IgD-negative memory B cell (primary cell): ENCODE data around the gene LRRC55. TPM values are rescaled to one million over a fixed set of nuclear protein-coding genes. Genes with fewer than 3 reads are reported as not detected.
"Not testable (repeated sequence)": the region's sequence is repeated elsewhere in the genome, so short reads cannot be mapped to it uniquely, and the experiment has no call there.

Source experiments
- H3K27ac Mint-ChIP-seq, 3 donors: one replicate each; pipeline ENCODE4 v1.8.0; 2020 to 2022; ENCODE audit warnings: mild to moderate bottlenecking in 3 of 3, mixed read lengths in 3 of 3, moderate library complexity in 1 of 3
- H3K27me3 Mint-ChIP-seq: one replicate; pipeline ENCODE4 v1.8.0; 2021; ENCODE audit warnings: mixed read lengths
- H3K36me3 Mint-ChIP-seq: one replicate; pipeline ENCODE4 v1.8.0; 2020; ENCODE audit warnings: mild to moderate bottlenecking, mixed read lengths
- H3K4me1 Mint-ChIP-seq, 3 donors: one replicate each; pipeline ENCODE4 v1.8.0; 2020 to 2022; ENCODE audit warnings: mixed read lengths in 3 of 3, mild to moderate bottlenecking in 1 of 3
- H3K4me3 Mint-ChIP-seq, 4 donors: one replicate each; pipeline ENCODE4 v1.8.0; 2020 to 2022; ENCODE audit warnings: mild to moderate bottlenecking in 4 of 4, mixed read lengths in 4 of 4, moderate library complexity in 3 of 4
- H3K9me3 Mint-ChIP-seq, 3 donors: one replicate each; pipeline ENCODE4 v1.8.0; 2020 to 2021; ENCODE audit warnings: mixed read lengths in 3 of 3, mild to moderate bottlenecking in 1 of 3
- polyA plus RNA-seq: library from polyadenylated mRNA; unstranded; fragments of 300-500 nt; fragmentation: Illumina TruSeq; gene quantifications from one replicate; pipeline ENCODE4 v1.2.3, GENCODE V29; 2021

LRRC55 gene
- polyA plus RNA-seq, 1 donor from 2014 or later = not detected

GRCh38 chr11:57155400-57155799, 26.4 kb upstream of the LRRC55 start:
- H3K27ac Mint-ChIP-seq = no peak overlapping the region
- peaks cover 8% of the 10 kb centered on the region for H3K27me3 Mint-ChIP-seq
- H3K4me1 Mint-ChIP-seq = peaks cover 0 to 1% (median 0%) of the 10 kb centered on the region in 3 donors
- no peak overlapping the region for H3K4me3 Mint-ChIP-seq
- H3K36me3 Mint-ChIP-seq = no peaks in the 10 kb centered on the region
- H3K9me3 Mint-ChIP-seq = no peaks in the 10 kb centered on the region

DNA sequence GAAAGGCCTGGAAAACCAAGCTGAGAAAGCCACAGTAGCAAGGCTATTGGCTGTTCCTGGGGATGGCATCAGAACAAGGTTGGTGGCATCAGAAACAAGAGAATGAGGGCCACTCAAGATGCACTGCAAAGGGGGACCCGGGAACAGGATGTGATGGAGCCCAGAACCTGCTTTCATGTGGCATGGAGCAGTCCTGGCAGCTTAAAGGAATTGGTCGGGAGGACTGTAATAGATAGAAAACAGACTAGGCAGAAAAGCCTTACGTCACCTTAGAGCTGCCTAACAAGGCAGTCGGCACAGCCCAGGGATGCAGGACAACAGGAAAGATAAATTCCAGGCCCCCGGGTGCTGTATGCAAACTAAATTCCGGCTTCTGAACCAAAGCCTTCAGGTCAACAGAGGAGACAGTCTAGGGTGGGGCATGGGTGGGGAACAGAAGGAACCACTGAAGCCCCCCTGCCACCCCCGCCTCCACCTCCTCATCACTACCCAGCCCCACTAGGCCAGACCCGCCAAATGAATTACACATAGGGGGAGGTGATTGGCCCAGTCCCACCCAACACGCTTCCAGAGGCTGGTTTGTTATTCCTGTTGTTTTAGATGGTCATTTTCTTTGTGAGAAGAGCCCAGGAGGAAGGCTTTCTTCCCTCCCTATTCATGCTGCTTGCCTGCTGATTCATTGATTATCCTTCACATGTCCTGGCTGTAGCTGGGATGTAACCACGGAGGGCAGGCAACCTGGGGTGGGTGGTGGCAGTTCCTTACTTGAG, 25.7 kb upstream of the LRRC55 start:
- no peaks in the 10 kb centered on the region for H3K36me3 Mint-ChIP-seq
- no peak overlapping the region for H3K27ac Mint-ChIP-seq
- H3K4me3 Mint-ChIP-seq = no peak overlapping the region
- H3K27me3 Mint-ChIP-seq = peaks cover 10% of the 10 kb centered on the region
- H3K9me3 Mint-ChIP-seq = no peaks in the 10 kb centered on the region
- peaks cover 0 to 1% (median 0%) of the 10 kb centered on the region in 3 donors for H3K4me1 Mint-ChIP-seq

DNA sequence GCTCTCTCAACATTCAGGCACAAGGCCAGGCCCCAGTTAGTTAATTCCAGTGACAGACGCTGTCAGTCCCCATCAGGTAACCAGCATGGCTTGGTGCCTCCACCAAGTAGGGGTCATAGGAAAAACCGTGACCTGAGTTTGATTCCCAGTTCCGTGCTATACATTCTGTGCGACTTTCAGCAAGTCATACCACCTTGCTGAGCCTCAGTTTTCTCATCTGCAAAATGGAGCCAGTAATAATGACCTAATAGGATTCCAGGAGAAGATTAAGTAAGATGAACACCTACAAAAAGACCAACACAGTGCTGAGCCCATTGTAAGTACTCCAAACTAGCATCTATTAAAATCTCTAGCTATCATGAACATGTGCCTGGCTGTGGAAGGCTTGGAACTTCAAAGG, 24.8 kb upstream of the LRRC55 start:
- Mint-ChIP-seq H3K27me3 (peaks cover 14% of the 10 kb centered on the region), H3K36me3 (no peaks in the 10 kb centered on the region), H3K4me1 (peaks cover 0 to 1% (median 0%) of the 10 kb centered on the region in 3 donors), H3K4me3 (no peak overlapping the region), H3K9me3 (no peaks in the 10 kb centered on the region), H3K27ac (no peak overlapping the region)

- H3K27ac Mint-ChIP-seq = no peak overlapping the region
- no peaks in the 10 kb centered on the region for H3K36me3 Mint-ChIP-seq
- no peak overlapping the region for H3K4me3 Mint-ChIP-seq
- H3K27me3 Mint-ChIP-seq = peaks cover 14% of the 10 kb centered on the region
- H3K9me3 Mint-ChIP-seq = no peaks in the 10 kb centered on the region
- peaks cover 0 to 1% (median 0%) of the 10 kb centered on the region in 3 donors for H3K4me1 Mint-ChIP-seq
These were observed 24.1 kb upstream of the LRRC55 start for GRCh38 chr11:57157624-57158023.

- Mint-ChIP-seq H3K27me3 (peaks cover 11% of the 10 kb centered on the region), H3K27ac (no peak overlapping the region), H3K36me3 (no peaks in the 10 kb centered on the region), H3K9me3 (peaks cover 0 to 1% (median 0%) of the 10 kb centered on the region in 3 donors), H3K4me1 (peaks cover 0 to 1% (median 0%) of the 10 kb centered on the region in 3 donors), H3K4me3 (no peak overlapping the region)
These were observed 23.6 kb upstream of the LRRC55 start for GRCh38 chr11:57158180-57158579.

GRCh38 chr11:57158599-57158998, 23.2 kb upstream of the LRRC55 start:
- no peaks in the 10 kb centered on the region for H3K36me3 Mint-ChIP-seq
- no peak overlapping the region for H3K4me3 Mint-ChIP-seq
- H3K4me1 Mint-ChIP-seq = peaks cover 0 to 1% (median 0%) of the 10 kb centered on the region in 3 donors
- no peak overlapping the region for H3K27ac Mint-ChIP-seq
- peaks cover 0 to 1% (median 0%) of the 10 kb centered on the region in 3 donors for H3K9me3 Mint-ChIP-seq
- H3K27me3 Mint-ChIP-seq = peaks cover 11% of the 10 kb centered on the region

- Mint-ChIP-seq H3K36me3 (no peaks in the 10 kb centered on the region), H3K27ac (no peak overlapping the region), H3K4me1 (no peaks in the 10 kb centered on the region), H3K27me3 (peaks cover 11% of the 10 kb centered on the region), H3K4me3 (no peak overlapping the region), H3K9me3 (peaks cover 0 to 3% (median 0%) of the 10 kb centered on the region in 3 donors)
These were observed 21.1 kb upstream of the LRRC55 start for GRCh38 chr11:57160665-57161064.

GRCh38 chr11:57161351-57161750, 20.4 kb upstream of the LRRC55 start:
- H3K27ac Mint-ChIP-seq = no peak overlapping the region
- no peak overlapping the region for H3K4me3 Mint-ChIP-seq
- peaks cover 0 to 3% (median 0%) of the 10 kb centered on the region in 3 donors for H3K9me3 Mint-ChIP-seq
- peaks cover 11% of the 10 kb centered on the region for H3K27me3 Mint-ChIP-seq
- H3K4me1 Mint-ChIP-seq = no peaks in the 10 kb centered on the region
- no peaks in the 10 kb centered on the region for H3K36me3 Mint-ChIP-seq

DNA sequence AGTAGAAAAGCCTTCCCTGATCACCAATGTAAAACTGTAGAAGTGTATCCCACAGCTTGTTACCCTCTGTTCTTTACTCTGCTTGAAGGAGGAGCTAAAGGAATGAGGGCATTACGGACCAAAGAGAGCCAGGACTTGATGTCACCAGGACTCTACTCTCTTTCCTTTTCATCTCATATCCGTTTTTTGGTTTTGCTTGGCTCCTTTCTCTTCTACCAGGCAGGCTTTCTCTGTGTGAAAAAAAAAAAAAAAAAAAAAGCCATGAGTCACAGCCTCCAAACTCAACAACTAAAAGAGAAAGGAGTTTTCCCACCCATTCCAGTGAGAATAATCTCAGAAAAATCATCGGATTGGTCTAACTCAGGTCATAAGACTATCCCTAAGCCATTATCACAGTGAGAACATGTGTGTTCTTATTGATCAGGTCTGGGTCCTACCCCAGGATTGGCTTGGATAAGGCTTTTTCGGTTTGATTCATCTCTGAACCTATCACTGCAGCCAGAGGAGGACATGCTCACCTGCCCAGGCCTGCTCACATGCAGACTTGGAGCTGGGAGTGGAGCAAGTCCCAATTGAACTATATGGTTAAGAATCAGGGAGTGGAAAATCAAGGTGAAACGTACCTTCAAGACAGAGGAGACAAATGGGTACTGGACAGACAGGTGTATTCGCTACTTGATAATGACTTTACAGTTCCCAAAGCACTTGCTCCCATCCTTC, 19.4 kb upstream of the LRRC55 start:
- Mint-ChIP-seq H3K9me3 (peaks cover 0 to 3% (median 0%) of the 10 kb centered on the region in 3 donors), H3K36me3 (no peaks in the 10 kb centered on the region), H3K4me3 (no peak overlapping the region), H3K4me1 (no peaks in the 10 kb centered on the region), H3K27me3 (peaks cover 10% of the 10 kb centered on the region), H3K27ac (no peak overlapping the region)

GRCh38 chr11:57163160-57163868, 18.4 kb upstream of the LRRC55 start:
- H3K4me3 Mint-ChIP-seq = no peak overlapping the region
- peaks cover 7% of the 10 kb centered on the region for H3K27me3 Mint-ChIP-seq
- H3K9me3 Mint-ChIP-seq = peaks cover 2 to 3% (median 3%) of the 10 kb centered on the region in 3 donors
- H3K27ac Mint-ChIP-seq = no peak overlapping the region
- H3K36me3 Mint-ChIP-seq = peaks cover 2% of the 10 kb centered on the region
- H3K4me1 Mint-ChIP-seq = no peaks in the 10 kb centered on the region

- H3K27ac Mint-ChIP-seq = no peak overlapping the region
- H3K27me3 Mint-ChIP-seq = peaks cover 5% of the 10 kb centered on the region
- H3K36me3 Mint-ChIP-seq = peaks cover 2% of the 10 kb centered on the region
- H3K4me1 Mint-ChIP-seq = no peaks in the 10 kb centered on the region
- peaks cover 6 to 11% (median 7%) of the 10 kb centered on the region in 3 donors for H3K9me3 Mint-ChIP-seq
- no peak overlapping the region for H3K4me3 Mint-ChIP-seq
These were observed 17.4 kb upstream of the LRRC55 start for GRCh38 chr11:57164317-57164716.

GRCh38 chr11:57167125-57167846, 14.5 kb upstream of the LRRC55 start:
- Mint-ChIP-seq H3K9me3 (peaks cover 9 to 12% (median 11%) of the 10 kb centered on the region in 3 donors), H3K27me3 (no peaks in the 10 kb centered on the region), H3K4me1 (no peaks in the 10 kb centered on the region), H3K27ac (no peak overlapping the region), H3K36me3 (peaks cover 2% of the 10 kb centered on the region), H3K4me3 (no peak overlapping the region)

GRCh38 chr11:57169732-57170313, 11.9 kb upstream of the LRRC55 start:
- H3K4me1 Mint-ChIP-seq, H3K4me3 Mint-ChIP-seq, H3K27me3 Mint-ChIP-seq, H3K36me3 Mint-ChIP-seq, H3K27ac Mint-ChIP-seq: not testable (repeated sequence)
- H3K9me3 Mint-ChIP-seq = peaks cover 9 to 11% (median 10%) of the 10 kb centered on the region in 3 donors

DNA sequence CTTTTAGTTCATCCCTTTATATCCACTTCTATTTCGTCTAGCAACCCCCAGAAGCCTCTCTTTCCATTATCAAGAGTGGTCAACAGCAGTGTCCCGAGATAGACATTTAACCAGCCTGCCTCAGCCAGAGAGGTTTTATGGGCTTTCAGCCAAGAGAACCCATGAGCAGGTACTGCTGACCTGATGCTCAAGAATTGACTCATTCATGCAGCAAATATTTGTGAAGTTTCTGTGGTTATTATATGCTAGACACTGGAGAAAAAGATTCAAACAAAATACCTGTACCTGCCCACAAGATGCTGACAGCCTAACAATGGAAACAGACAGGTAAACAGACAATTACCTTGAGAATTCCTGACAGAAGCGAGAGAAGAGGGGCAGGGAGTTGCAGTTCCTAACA, 9.7 kb upstream of the LRRC55 start:
- Mint-ChIP-seq H3K27me3 (peaks cover 6% of the 10 kb centered on the region), H3K27ac (no peak overlapping the region), H3K9me3 (peaks cover 9 to 11% (median 9%) of the 10 kb centered on the region in 3 donors), H3K4me3 (no peak overlapping the region), H3K36me3 (peaks cover 2% of the 10 kb centered on the region), H3K4me1 (no peaks in the 10 kb centered on the region)
